HG02588 (cell line): ENCODE data around the gene FAM131C.
A peak's percentile ranks its signal among the peaks of the same experiment; 100 is the strongest.
"Not testable (repeated sequence)": the region's sequence is repeated elsewhere in the genome, so short reads cannot be mapped to it uniquely, and the experiment has no call there.

Experiments used
- ATAC-seq: cut with Tn5 transposase; IDR thresholded peaks from one replicate; pipeline ENCODE4 v1.9.1; 2021; ENCODE audit warnings: mild to moderate bottlenecking, moderate library complexity; ENCODE audit not compliant: unreplicated experiment

The FAM131C gene

GRCh38 chr1:16107039-16107438 lies 33.6 kb upstream of the FAM131C start:
- ATAC-seq: not testable (repeated sequence)

GRCh38 chr1:16101623-16102022 lies 28.2 kb upstream of the FAM131C start:
- no peak for ATAC-seq

GRCh38 chr1:16099412-16099811 lies 26.0 kb upstream of the FAM131C start:
- ATAC-seq: no peak

GRCh38 chr1:16095447-16095846 lies 22.0 kb upstream of the FAM131C start:
- no peak for ATAC-seq

GRCh38 chr1:16094453-16095158 lies 21.2 kb upstream of the FAM131C start:
- no peak for ATAC-seq

GRCh38 chr1:16093611-16094010 lies 20.2 kb upstream of the FAM131C start:
- no peak for ATAC-seq

GRCh38 chr1:16092923-16093511 lies 19.6 kb upstream of the FAM131C start:
- ATAC-seq: no peak

GRCh38 chr1:16092097-16092922 lies 18.9 kb upstream of the FAM131C start:
- no peak for ATAC-seq

GRCh38 chr1:16091296-16091695 lies 17.8 kb upstream of the FAM131C start:
- ATAC-seq: no peak

GRCh38 chr1:16090076-16090826 lies 16.8 kb upstream of the FAM131C start:
- no peak for ATAC-seq

GRCh38 chr1:16088996-16089395 lies 15.5 kb upstream of the FAM131C start:
- ATAC-seq: no peak

GRCh38 chr1:16088351-16088911 lies 15.0 kb upstream of the FAM131C start:
- no peak for ATAC-seq

- no peak for ATAC-seq
Observed at GRCh38 chr1:16087733-16088132, 14.3 kb upstream of the FAM131C start.

GRCh38 chr1:16085522-16085921 lies 12.1 kb upstream of the FAM131C start:
- ATAC-seq: no peak

- ATAC-seq: no peak
Observed at GRCh38 chr1:16083486-16083885, 10.0 kb upstream of the FAM131C start.

GRCh38 chr1:16082283-16083038 lies 9.0 kb upstream of the FAM131C start:
- ATAC-seq: no peak

GRCh38 chr1:16081636-16082035 lies 8.2 kb upstream of the FAM131C start:
- ATAC-seq: no peak

- no peak for ATAC-seq
Observed at GRCh38 chr1:16080422-16081150, 7.1 kb upstream of the FAM131C start.

GRCh38 chr1:16078925-16079656 lies 5.6 kb upstream of the FAM131C start:
- peak; percentile 50 for ATAC-seq
